T-helper 1 cell (primary cell): ENCODE data around the gene IDNK.

Source experiments
- DNase-seq, 5 donors: peaks; one replicate each; pipeline ENCODE4 v3.0.0-alpha.2; 2012 to 2020

The IDNK gene

GRCh38 chr9:83636813-83637212 lies 13.9 kb downstream of the IDNK start:
- DNase-seq: no peak

GRCh38 chr9:83637389-83637788 lies 14.4 kb downstream of the IDNK start:
- DNase-seq: no peak

GRCh38 chr9:83639266-83639665 lies 16.3 kb downstream of the IDNK start:
- DNase-seq: no peak

- no peak for DNase-seq
These were observed 19.9 kb downstream of the IDNK start for GRCh38 chr9:83642793-83643192.

DNA sequence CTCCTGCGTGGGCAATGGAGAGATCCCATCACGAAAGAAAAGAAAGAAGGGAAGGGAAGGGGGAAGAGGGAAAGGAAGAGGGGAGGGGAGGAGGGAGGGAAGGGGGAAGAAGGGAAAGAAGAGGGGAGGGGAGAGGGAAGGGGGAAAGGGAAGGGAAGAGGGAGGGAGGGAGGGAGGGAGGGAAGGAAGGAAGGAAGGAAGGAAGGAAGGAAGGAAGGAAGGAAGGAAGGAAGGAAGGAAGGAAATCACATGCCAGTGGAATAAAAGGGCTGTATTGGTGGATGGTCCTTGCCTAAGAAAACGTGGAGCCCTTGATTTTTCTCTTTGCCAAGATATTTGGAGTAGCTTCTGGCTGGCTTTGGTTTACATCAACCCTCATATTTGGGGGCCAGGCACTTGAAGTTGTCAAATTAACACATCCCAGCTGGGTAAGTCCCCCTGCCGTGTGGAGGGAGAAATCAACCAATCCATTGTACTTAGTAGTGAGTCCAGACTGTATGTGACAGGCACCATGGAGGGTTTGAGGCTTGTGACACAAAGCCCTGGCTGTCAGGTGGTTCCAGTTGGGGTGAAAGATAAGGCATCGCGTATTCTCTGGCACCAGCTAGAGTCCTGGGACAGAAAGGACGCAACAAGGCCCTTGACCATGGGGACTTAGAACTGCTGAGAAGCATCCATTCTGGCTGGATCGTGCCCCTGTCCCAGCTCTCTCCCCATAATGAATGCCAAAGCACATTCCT lies 23.7 kb downstream of the IDNK start:
- DNase-seq: no peak

DNA sequence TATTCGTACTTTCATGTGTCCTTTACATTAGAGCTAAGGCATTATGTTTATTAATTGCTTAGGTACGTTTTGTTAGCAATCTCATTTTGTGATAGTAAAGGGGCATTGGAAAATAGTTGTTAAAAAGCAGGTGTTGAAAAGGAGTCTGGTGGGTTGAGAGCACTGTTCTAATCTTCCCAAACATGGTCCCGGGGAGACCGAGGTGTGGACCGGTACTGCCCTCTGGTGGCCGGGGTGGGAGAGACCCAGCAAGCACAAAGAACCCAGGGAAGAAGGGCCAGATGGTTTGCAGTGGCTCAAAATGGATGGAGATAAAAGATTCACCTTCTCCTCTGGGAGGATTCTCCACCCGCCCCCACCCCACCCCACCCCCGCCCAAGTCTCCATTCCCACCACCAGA lies 26.1 kb downstream of the IDNK start:
- DNase-seq: peak; percentile 46 to 74 (median 61)

GRCh38 chr9:83649515-83649914 lies 26.6 kb downstream of the IDNK start:
- DNase-seq: no peak

DNA sequence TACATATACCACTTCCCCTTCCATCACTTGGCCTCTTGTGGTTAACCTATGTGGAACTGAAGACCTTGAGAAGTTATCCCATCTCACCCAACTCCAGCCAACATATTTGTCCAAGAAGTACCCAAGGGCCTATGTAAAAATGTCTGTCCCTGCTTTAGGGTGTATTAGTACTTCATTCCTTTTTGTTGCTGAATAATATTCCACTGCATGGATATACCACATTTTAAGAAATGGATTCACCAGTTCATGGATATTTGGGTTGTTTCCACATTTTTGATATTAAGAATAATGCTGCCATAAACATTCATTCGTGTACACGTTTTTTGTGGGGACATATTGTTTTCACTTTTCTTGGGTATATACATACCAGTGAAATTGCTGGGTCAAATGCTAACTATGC lies 28.6 kb downstream of the IDNK start:
- DNase-seq: no peak

- DNase-seq: no peak
These were observed 29.5 kb downstream of the IDNK start for GRCh38 chr9:83652433-83652832.

GRCh38 chr9:83655433-83655832 lies 32.5 kb downstream of the IDNK start:
- no peak for DNase-seq

GRCh38 chr9:83656032-83656680 lies 33.2 kb downstream of the IDNK start:
- DNase-seq: no peak

DNA sequence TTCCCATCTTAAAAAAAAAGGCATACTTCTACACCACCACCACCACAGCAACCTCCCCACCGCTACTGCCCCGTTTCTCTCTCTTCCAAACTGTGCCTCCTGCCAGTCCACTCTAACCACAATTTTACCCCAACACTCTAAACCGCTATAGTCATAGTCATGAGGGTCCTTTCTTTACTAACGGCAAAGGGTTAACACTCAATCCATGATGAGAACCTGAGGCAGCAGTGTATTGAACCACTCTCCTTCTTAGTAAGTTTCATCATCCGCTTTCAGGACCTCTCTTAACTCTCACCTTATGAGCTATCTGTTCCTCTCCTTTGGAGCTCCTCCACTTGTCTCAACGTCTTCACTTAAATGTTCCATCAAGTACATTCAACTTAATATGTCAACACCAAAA lies 34.0 kb downstream of the IDNK start:
- no peak for DNase-seq

DNA sequence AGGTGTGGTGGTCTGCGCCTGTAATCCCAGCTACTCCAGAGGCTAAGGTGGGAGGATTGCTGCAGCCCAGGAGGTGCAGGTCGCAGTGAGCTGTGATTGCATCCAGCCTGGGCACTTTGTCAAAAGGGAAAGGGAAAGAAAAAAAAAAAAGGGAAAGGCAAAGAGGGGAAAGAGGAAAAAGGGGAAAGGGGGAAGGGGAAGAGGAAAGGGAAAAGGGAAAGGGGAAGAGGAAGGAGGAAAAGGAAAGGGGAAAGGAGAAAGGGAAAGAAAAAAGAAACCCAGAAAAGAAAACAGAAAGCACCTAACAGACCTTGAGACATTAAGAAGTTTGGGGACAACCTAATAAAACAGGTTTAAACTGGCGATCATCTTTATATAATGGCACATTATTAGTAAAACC lies 40.0 kb downstream of the IDNK start:
- DNase-seq: no peak

DNA sequence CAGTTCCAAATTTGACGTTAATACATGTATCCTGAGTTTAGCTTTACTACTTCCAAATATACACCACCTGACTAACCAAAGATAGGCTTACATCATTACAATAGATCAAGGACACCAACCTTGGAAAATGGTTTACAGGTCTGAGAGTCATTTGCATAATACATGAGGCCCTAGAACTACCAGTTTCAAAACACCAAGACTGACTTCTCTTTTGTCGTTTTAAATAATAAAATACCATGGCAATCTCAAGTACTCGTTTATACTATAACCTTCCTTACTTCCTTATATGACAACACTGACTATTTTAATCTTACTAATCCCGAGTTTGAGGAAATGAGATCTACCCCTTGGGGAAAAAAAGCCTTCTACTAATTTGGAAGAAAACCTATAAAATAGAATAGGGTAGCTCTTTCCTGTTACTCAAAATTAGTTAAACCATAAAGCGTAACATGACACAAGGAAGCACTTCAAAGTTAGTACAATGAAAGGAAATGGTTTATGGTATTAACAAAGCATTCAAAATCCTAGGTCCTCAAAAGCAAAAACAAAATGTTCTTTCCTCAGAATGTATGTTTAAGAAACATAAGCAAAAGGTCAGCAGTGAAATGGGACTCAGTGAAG lies 42.7 kb downstream of the IDNK start:
- no peak for DNase-seq

DNA sequence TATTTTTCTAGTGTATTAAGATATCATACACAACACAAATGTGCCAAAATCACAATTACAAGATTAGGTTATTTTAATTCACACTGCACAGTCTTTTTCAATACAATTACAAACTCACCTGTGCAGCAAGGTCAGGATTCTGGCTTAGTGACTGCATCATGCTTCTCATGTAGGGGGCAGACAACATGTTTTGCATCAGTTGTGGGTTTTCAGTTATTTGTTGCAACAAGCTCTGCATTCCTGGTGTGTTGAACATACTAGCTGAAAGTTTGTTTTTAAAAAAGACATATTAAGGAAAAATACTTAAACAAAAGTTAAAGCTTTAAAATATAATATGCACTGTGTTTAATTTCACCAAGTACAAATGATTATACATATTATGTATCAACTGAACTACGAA lies 46.1 kb downstream of the IDNK start:
- DNase-seq: no peak

DNA sequence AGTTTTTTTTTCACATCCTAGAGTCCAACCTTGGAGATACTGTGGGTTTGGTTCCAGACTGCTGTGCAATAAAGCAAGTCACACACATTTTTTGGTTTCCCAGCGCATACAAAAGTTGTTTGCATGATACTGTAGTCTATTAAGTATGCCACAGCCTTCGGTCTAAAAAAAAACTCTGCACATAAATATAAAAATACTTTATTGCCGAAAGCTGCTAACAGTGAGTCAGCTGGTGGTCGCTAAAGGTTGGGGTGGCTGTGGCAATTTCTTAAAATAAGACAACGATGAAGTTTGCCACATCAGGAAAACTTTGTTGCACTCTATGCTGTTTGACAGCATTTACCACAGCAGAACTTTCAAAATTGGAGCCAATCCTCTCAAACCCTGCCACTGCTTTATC lies 47.4 kb downstream of the IDNK start:
- no peak for DNase-seq

DNA sequence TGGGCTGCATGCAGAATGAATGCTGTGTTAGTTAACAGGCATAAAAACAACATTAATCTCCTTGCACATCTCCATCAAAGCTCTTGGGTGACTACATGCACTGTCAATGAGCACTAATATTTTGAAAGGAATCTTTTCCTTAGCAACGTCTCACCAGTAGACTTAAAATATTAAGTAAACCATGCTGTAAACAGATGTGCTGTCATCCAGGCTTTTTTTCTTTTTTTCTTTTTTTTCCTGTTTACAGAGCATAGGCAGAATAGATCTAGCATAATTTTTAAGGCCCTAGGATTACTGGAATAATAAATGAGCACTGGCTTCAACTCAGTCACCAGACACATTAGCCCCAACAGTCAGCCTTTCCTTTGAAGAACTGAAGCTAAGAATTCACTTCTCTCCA lies 48.5 kb downstream of the IDNK start:
- DNase-seq: no peak

- no peak for DNase-seq
These were observed 52.5 kb downstream of the IDNK start for GRCh38 chr9:83675466-83675865.

DNA sequence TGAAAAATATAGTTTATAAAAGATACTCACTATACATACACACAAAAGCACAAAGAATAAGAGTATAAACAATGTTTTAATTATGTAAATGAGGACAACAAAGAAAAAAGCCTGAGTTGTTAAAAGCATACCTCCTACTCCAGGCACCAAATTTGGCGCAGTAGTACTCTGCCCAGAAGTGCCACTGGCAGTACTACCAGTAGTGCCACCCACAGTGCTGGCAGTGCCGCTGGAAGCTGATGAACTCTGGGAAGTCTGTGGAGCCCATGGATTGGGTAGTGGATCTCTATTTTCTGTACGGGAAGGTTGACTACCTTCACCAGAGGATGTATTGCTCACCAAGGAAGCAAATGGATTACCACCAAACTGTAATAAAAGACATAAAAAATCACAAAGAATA lies 54.7 kb downstream of the IDNK start:
- no peak for DNase-seq

GRCh38 chr9:83680233-83680632 lies 57.3 kb downstream of the IDNK start:
- no peak for DNase-seq

DNA sequence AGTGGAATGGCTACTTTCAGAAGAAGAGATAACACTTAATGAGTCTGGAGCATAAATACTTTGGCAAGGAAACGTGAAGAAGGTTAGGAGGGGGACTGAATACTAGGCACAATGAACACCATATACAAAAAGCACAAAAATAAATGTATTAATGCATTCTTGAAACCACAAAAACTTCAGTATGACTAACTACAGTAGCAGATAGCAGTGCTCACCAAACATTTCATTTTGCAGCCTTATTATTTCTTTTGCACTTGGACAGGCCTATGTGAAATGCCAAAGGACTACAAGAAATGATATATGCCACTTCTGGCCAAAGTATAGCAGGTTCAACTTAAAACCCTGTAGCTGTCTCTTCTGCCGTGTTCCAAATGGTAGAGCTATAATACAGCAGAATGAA lies 58.5 kb downstream of the IDNK start:
- DNase-seq: no peak

GRCh38 chr9:83688921-83689320 lies 66.0 kb downstream of the IDNK start:
- DNase-seq: no peak

DNA sequence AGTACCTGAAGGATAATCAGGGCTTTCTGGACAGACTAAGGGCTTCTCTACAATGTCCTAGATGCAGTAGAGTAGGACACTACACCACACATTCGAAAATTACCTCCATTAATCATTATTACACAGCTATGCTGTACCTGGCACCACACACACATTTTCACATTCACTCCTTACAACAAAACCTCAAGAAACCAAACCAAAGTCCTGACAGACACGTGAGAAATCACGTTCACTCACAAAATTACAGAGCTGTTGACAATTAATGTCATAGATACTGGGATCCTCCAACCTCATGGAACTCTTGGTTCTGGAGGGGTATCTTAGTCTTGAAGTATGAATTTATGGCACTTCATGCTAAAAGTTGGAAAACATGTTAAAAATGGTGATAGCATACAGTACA lies 68.5 kb downstream of the IDNK start:
- no peak for DNase-seq
